IPS DF 4.7 (cell line): ENCODE results near the gene LDLRAD3.

Experiments used
- DNase-seq: peaks from one replicate; pipeline ENCODE4 v3.0.0-alpha.2; 2013; ENCODE audit warnings: low spot score; ENCODE audit errors: extremely low read depth

LDLRAD3 gene

GRCh38 chr11:35954205-35954604, 10.3 kb downstream of the LDLRAD3 start:
- no peak for DNase-seq

- DNase-seq: no peak
Observed at GRCh38 chr11:35955636-35956035, 11.8 kb downstream of the LDLRAD3 start.

GRCh38 chr11:35962369-35963138, 18.7 kb downstream of the LDLRAD3 start:
- DNase-seq: no peak

GRCh38 chr11:35963911-35964310, 20.0 kb downstream of the LDLRAD3 start:
- no peak for DNase-seq

- no peak for DNase-seq
Observed at GRCh38 chr11:35964841-35965240, 21.0 kb downstream of the LDLRAD3 start.

GRCh38 chr11:35967042-35967441, 23.2 kb downstream of the LDLRAD3 start:
- DNase-seq: no peak

GRCh38 chr11:35968386-35969088, 24.7 kb downstream of the LDLRAD3 start:
- no peak for DNase-seq

GRCh38 chr11:35969089-35970042, 25.5 kb downstream of the LDLRAD3 start:
- DNase-seq: no peak

GRCh38 chr11:35970445-35970844, 26.6 kb downstream of the LDLRAD3 start:
- no peak for DNase-seq

- no peak for DNase-seq
Observed at GRCh38 chr11:35971841-35972422, 28.1 kb downstream of the LDLRAD3 start.

GRCh38 chr11:35974882-35975589, 31.2 kb downstream of the LDLRAD3 start:
- no peak for DNase-seq

GRCh38 chr11:35976434-35976833, 32.6 kb downstream of the LDLRAD3 start:
- no peak for DNase-seq

- DNase-seq: no peak
Observed at GRCh38 chr11:35978183-35978582, 34.3 kb downstream of the LDLRAD3 start.

- no peak for DNase-seq
Observed at GRCh38 chr11:35978891-35979290, 35.0 kb downstream of the LDLRAD3 start.

GRCh38 chr11:35980686-35981390, 37.0 kb downstream of the LDLRAD3 start:
- DNase-seq: no peak

- no peak for DNase-seq
Observed at GRCh38 chr11:35981581-35981980, 37.7 kb downstream of the LDLRAD3 start.

GRCh38 chr11:35982061-35982460, 38.2 kb downstream of the LDLRAD3 start:
- DNase-seq: no peak

- DNase-seq: no peak
Observed at GRCh38 chr11:35983981-35984380, 40.1 kb downstream of the LDLRAD3 start.

GRCh38 chr11:35986947-35987346, 43.1 kb downstream of the LDLRAD3 start:
- no peak for DNase-seq

GRCh38 chr11:35990170-35990569, 46.3 kb downstream of the LDLRAD3 start:
- DNase-seq: no peak
